Measurements from ENCODE around the gene UNC13C.

DNA sequence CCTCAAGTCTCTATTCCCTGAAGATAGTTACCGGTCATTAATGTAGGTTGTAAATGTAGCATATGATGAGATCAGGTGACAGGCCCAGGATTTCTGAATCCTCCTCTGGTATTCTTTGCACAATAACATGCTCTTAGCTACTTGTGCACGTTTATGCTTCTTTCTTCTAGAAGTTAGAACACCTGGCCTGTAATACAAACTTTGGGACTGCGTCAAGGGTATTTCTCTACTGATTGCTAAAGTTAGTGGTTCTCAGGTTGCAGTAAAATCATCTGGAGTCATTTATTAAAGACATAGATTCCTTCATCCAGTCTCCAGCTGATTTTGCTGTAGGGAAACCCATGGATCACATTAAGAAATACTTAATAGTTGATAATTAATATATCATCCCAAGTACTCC, 48.0 kb downstream of the UNC13C start:
- TF ChIP-seq, protein P1, sequence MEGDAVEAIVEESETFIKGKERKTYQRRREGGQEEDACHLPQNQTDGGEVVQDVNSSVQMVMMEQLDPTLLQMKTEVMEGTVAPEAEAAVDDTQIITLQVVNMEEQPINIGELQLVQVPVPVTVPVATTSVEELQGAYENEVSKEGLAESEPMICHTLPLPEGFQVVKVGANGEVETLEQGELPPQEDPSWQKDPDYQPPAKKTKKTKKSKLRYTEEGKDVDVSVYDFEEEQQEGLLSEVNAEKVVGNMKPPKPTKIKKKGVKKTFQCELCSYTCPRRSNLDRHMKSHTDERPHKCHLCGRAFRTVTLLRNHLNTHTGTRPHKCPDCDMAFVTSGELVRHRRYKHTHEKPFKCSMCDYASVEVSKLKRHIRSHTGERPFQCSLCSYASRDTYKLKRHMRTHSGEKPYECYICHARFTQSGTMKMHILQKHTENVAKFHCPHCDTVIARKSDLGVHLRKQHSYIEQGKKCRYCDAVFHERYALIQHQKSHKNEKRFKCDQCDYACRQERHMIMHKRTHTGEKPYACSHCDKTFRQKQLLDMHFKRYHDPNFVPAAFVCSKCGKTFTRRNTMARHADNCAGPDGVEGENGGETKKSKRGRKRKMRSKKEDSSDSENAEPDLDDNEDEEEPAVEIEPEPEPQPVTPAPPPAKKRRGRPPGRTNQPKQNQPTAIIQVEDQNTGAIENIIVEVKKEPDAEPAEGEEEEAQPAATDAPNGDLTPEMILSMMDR (conservative IDR thresholded peaks at IDR 0.05): no peak
- no peak for TF ChIP-seq ZFX (IDR thresholded peaks at IDR 0.05)
